ENCODE measurements around the gene BARD1. TPM values are rescaled to one million over a fixed set of nuclear protein-coding genes. Genes with fewer than 3 reads are reported as not detected.

The BARD1 gene
- total and polyA plus RNA-seq, 2 donors (not counting 1 experiment from before 2014, with no cell fraction given), result 4.3 to 20.7 TPM

DNA sequence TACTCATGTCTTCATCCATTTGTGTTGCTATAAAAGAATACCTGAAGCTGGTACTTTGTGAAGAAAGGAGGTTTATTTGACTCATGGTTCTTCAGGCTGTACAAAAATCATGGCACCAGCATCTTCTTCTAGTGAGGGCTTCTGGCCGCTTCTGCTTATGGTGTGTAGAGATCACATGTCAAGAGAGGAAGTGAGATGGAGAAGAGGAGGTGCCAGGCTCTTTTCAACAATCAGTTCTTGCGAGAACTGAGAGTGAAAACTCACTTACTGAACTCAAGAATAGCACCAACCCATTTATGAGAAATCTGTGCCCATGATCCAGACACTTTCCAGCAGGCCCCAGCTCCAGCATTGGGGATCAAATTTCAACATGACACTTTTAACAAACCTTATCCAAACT is 30.0 kb upstream of the BARD1 start:
- Histone ChIP-seq H3K36me3 (replicated peaks in 1 of 2; ENCODE audit: control extremely low read depth in 1 of 2, control insufficient read depth in 1 of 2, extremely low read depth in 1 of 2, insufficient read depth in 2 of 2, low read length in 1 of 2) (no peaks in the 10 kb centered on the region), H3K4me2 (replicated peaks; ENCODE audit: low read depth, low read length, poor library complexity, severe bottlenecking) (no peak overlapping the region), H3K4me1 (ENCODE audit: control insufficient read depth in 2 of 2, insufficient read depth in 2 of 2, low read length in 2 of 2) (no peaks in the 10 kb centered on the region), H3K9ac (ENCODE audit: low read length) (no peak overlapping the region), H2AFZ (ENCODE audit: insufficient read depth, low read depth, low read length, poor library complexity, severe bottlenecking) (no peak overlapping the region), H4K20me1 (ENCODE audit: control insufficient read depth, insufficient read depth, low read length, poor library complexity, severe bottlenecking) (no peaks in the 10 kb centered on the region), H3K27ac (ENCODE audit: low read length in 2 of 2) (no peak overlapping the region), H3K9me3 (ENCODE audit: control extremely low read depth in 1 of 3, control insufficient read depth in 2 of 3, insufficient read depth in 1 of 3, low read length in 2 of 3) (peaks cover 1 to 11% (median 6%) of the 10 kb centered on the region in 3 donors), H3K27me3 (replicated peaks in 1 of 4; ENCODE audit: control extremely low read depth in 1 of 4, control insufficient read depth in 3 of 4, insufficient read depth in 4 of 4, low read length in 3 of 4) (no peaks in the 10 kb centered on the region), H3K79me2 (ENCODE audit: control insufficient read depth, insufficient read depth, low read length) (no peaks in the 10 kb centered on the region), H3K4me3 (ENCODE audit: control extremely low read depth in 1 of 5, extremely low read depth in 1 of 5, insufficient read depth in 1 of 5, low read depth in 2 of 5, low read length in 4 of 5) (no peak overlapping the region)
- Mint-ChIP-seq H3K27ac (no peak overlapping the region), H3K9me3 (ENCODE audit: insufficient read depth) (peaks cover 2% of the 10 kb centered on the region), H3K4me3 (no peak overlapping the region), H3K27me3 (no peaks in the 10 kb centered on the region), H3K4me1 (peaks cover 5% of the 10 kb centered on the region)
- ChIA-PET CTCF (no interaction called here), POLR2A (no interaction called here)
- DNase-seq, result no peak
- WGBS (ENCODE audit: insufficient coverage), result 54% methylated on average over 2 of the region's 2 CpGs
- TF ChIP-seq EZH2 (IDR thresholded peaks at IDR 0.05; ENCODE audit: borderline replicate concordance, insufficient read depth, low read depth, low read length, poor library complexity, severe bottlenecking), result no peak
- TF ChIP-seq, protein P1, sequence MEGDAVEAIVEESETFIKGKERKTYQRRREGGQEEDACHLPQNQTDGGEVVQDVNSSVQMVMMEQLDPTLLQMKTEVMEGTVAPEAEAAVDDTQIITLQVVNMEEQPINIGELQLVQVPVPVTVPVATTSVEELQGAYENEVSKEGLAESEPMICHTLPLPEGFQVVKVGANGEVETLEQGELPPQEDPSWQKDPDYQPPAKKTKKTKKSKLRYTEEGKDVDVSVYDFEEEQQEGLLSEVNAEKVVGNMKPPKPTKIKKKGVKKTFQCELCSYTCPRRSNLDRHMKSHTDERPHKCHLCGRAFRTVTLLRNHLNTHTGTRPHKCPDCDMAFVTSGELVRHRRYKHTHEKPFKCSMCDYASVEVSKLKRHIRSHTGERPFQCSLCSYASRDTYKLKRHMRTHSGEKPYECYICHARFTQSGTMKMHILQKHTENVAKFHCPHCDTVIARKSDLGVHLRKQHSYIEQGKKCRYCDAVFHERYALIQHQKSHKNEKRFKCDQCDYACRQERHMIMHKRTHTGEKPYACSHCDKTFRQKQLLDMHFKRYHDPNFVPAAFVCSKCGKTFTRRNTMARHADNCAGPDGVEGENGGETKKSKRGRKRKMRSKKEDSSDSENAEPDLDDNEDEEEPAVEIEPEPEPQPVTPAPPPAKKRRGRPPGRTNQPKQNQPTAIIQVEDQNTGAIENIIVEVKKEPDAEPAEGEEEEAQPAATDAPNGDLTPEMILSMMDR (IDR thresholded peaks at IDR 0.05), result no peak
- intact Hi-C loops (cut with micrococcal nuclease), result no loop called here
- no peak for ATAC-seq (ENCODE audit: low read depth)

DNA sequence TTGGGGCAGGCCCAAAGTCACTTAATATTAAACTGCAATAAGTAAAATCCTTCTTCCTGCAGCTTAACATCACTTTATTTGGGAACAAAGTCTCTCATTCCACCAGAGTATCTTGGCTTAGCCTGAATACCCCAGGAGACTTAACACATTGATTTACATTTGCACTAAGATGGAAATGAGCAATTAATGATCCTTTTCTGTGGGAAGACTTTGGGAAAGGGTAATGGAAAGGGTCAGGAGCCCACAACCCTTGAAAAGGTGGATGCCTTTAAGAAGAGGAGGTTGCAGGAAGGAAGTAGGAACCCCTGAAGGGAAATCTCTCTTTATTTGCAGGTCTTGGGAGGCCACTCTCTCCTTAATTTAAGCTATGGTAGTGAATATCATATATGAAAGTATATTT is 28.0 kb upstream of the BARD1 start:
- Mint-ChIP-seq H3K27ac (no peak overlapping the region), H3K9me3 (ENCODE audit: insufficient read depth) (peaks cover 2% of the 10 kb centered on the region), H3K27me3 (no peaks in the 10 kb centered on the region), H3K4me1 (peaks cover 5% of the 10 kb centered on the region), H3K4me3 (no peak overlapping the region)
- Histone ChIP-seq H3K27me3 (replicated peaks in 1 of 4; ENCODE audit: control extremely low read depth in 1 of 4, control insufficient read depth in 3 of 4, insufficient read depth in 4 of 4, low read length in 3 of 4) (no peaks in the 10 kb centered on the region), H4K20me1 (ENCODE audit: control insufficient read depth, insufficient read depth, low read length, poor library complexity, severe bottlenecking) (no peaks in the 10 kb centered on the region), H3K9me3 (ENCODE audit: control extremely low read depth in 1 of 3, control insufficient read depth in 2 of 3, insufficient read depth in 1 of 3, low read length in 2 of 3) (peaks cover 1 to 11% (median 6%) of the 10 kb centered on the region in 3 donors), H3K36me3 (replicated peaks in 1 of 2; ENCODE audit: control extremely low read depth in 1 of 2, control insufficient read depth in 1 of 2, extremely low read depth in 1 of 2, insufficient read depth in 2 of 2, low read length in 1 of 2) (no peaks in the 10 kb centered on the region), H3K27ac (ENCODE audit: low read length in 2 of 2) (no peak overlapping the region), H2AFZ (ENCODE audit: insufficient read depth, low read depth, low read length, poor library complexity, severe bottlenecking) (no peak overlapping the region), H3K4me1 (ENCODE audit: control insufficient read depth in 2 of 2, insufficient read depth in 2 of 2, low read length in 2 of 2) (no peaks in the 10 kb centered on the region), H3K4me2 (replicated peaks; ENCODE audit: low read depth, low read length, poor library complexity, severe bottlenecking) (no peak overlapping the region), H3K4me3 (ENCODE audit: control extremely low read depth in 1 of 5, extremely low read depth in 1 of 5, insufficient read depth in 1 of 5, low read depth in 2 of 5, low read length in 4 of 5) (no peak overlapping the region), H3K9ac (ENCODE audit: low read length) (no peak overlapping the region), H3K79me2 (ENCODE audit: control insufficient read depth, insufficient read depth, low read length) (no peaks in the 10 kb centered on the region)
- ChIA-PET POLR2A (no interaction called here), CTCF (no interaction called here)
- DNase-seq, result no peak
- no peak for TF ChIP-seq EZH2 (IDR thresholded peaks at IDR 0.05; ENCODE audit: borderline replicate concordance, insufficient read depth, low read depth, low read length, poor library complexity, severe bottlenecking)
- TF ChIP-seq, protein P1 (IDR thresholded peaks at IDR 0.05), result no peak
- intact Hi-C loops (cut with micrococcal nuclease), result no loop called here
- ATAC-seq (ENCODE audit: low read depth), result no peak
